Epithelial cell of proximal tubule (primary cell): ENCODE measurements around the gene HOXC5. TPM values are rescaled to one million over a fixed set of nuclear protein-coding genes. Genes with fewer than 3 reads are reported as not detected.

Source experiments
- DNase-seq: peaks from one replicate; pipeline ENCODE4 v3.0.0-alpha.2; 2011; ENCODE audit warnings: low read depth
- H3K4me3 ChIP-seq: 2 replicates; pipeline ENCODE4 v1.5.1; 2011; ENCODE audit warnings: low read depth, mild to moderate bottlenecking, low read length
- total RNA-seq: library from RNA; depleted of rRNA; stranded (reverse); fragments of >200 nt; gene quantifications from 2 replicates; pipeline ENCODE4 v1.2.3, GENCODE V29; 2015
- TF ChIP-seq, protein P1 (sequence below): conservative IDR thresholded peaks from 2 replicates; pipeline ENCODE4 v1.5.1; 2012; ENCODE audit warnings: low read depth, mild to moderate bottlenecking, low read length

Gene HOXC5
- total RNA-seq, 1 donor from 2014 or later: 1.2 TPM

DNA sequence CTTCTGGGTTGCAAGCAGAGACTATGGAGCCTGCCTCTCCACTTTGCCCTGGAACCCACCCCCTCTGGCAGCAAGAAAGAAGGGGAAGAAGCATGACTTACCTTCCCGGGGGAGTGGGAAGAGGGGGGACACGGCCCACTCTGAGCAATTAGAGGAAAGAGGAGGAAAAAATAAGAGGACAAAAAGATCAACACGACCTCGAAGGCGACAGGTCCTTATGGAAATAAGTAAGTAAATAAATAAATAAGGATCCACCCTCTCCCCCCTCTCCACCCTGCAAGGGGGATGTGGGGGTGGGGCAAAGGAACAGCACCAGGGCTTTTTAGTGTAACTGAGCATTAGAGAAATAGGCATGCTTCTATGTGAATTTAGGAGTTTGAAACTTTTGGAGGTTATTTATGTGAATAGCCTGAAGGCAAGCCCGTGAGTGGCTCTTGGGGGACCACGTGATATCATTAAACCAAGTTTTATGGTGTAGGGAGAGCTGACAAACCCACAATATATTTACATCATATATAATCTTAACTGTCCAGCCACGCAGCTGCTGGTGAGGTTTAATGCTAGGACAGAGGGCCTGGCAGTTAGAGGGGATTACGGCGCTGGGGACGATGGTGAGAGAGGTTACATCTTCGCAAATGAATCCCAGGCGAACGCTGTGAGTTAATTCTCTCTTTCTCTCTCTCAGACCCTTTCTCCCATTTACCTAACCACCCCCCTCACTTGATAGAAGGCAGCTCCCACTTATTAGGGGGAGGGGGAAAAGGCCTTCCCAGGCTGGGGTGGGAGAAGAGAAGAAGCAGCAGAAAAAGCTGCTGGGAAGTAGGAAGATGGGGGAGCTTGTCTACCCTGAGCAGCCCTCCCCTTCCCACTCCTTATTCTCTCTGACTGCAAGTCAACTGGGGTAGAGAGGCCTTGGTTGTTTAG is 4.8 kb downstream of the HOXC5 start:
- peak overlapping the region; percentile 33 for H3K4me3 ChIP-seq
- TF ChIP-seq, protein P1, sequence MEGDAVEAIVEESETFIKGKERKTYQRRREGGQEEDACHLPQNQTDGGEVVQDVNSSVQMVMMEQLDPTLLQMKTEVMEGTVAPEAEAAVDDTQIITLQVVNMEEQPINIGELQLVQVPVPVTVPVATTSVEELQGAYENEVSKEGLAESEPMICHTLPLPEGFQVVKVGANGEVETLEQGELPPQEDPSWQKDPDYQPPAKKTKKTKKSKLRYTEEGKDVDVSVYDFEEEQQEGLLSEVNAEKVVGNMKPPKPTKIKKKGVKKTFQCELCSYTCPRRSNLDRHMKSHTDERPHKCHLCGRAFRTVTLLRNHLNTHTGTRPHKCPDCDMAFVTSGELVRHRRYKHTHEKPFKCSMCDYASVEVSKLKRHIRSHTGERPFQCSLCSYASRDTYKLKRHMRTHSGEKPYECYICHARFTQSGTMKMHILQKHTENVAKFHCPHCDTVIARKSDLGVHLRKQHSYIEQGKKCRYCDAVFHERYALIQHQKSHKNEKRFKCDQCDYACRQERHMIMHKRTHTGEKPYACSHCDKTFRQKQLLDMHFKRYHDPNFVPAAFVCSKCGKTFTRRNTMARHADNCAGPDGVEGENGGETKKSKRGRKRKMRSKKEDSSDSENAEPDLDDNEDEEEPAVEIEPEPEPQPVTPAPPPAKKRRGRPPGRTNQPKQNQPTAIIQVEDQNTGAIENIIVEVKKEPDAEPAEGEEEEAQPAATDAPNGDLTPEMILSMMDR: no peak
- no peak for DNase-seq

DNA sequence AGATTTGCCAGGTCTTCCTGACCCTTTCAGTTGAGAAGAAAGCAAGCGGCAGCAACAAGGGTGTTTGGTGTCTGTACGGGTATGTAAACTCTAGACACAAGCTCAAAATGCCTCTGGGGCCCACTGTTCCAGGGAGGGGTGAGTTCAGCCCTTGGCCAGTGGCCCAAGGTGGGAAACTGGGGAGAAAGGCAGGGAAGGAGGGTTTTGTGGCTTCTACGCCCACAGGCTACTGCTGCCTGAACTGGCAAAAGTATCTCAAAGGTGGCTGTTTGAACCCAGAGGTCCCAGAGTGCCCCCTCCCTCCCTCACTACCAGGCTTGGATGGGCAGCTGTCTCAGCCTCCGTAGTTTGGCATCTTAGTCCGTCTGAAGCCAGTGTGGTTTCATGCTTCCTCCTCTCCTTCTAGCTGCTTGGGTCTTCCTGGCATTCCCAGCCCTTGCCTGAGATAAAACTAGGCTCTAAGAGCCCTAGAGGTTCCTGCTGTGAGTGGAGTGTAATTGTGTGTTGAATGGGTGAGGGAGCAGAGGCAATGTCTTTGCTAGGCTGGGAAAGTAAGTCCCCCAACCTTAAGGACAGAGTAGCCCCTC is 5.5 kb downstream of the HOXC5 start:
- TF ChIP-seq, protein P1: no peak
- DNase-seq: no peak
- H3K4me3 ChIP-seq: peak overlapping the region; percentile 23

DNA sequence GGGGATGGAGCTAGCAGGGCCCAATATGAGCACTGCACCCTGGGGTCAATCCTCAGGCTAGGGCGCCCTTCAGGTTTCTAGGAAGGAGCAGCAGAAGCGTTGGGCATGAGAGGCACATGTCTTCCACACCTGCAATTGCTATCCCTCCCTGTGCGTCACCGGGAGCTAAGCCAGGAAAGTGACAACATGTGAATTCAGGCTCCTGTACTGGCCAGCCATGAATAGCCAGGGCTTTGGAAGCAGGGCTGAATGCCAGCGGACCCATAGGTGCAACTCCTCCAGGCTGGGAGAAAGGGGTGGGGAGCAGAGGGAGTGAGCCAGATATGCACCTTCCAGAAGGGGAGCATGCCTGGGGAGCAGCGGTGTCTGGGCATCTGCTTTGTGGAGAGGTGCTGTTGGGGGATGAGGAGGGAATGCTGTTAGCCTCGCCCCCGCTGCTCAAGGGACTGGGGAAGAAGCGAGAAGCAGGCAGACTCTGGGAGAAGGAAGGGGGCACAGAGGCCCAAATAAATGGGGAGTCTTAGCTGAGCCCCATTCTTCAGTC is 6.1 kb downstream of the HOXC5 start:
- no peak overlapping the region for H3K4me3 ChIP-seq
- TF ChIP-seq, protein P1: no peak
- DNase-seq: no peak

DNA sequence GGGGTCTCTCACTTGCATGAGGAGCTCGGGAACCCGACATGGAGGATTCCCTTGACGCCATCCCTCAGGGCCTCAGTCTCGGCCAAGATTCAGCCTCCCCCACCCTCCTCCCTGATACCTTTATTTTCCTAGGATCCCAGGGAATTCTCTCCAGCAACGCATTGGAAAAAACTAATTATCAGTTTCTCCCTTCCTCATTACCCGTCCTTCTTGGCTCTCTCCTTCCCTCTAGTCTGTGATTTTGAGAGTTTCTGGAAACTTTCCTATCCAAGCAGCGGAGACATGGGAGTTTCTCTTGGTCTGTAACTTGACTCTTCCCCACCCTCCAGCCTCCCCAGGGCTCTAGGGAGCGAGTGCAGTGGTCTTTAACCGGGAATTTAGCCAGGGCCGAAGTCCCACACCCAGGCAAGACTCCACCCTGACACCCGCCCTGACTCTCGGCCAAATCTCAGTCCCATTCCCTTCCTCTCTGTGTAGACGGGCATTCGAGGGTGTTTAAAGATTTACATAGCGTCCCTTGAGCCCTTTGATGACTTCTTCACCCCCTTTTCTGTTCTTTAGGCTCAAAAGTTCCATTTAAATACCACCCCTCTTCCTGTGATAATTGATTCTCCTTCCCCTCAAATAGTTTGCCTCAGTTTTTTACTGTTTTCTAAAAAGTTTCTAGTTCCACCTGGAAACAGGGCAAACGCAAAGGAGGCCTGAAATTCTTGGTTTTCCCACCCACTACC is 6.7 kb downstream of the HOXC5 start:
- no peak for DNase-seq
- peak overlapping the region; percentile 9 for H3K4me3 ChIP-seq
- TF ChIP-seq, protein P1: no peak

DNA sequence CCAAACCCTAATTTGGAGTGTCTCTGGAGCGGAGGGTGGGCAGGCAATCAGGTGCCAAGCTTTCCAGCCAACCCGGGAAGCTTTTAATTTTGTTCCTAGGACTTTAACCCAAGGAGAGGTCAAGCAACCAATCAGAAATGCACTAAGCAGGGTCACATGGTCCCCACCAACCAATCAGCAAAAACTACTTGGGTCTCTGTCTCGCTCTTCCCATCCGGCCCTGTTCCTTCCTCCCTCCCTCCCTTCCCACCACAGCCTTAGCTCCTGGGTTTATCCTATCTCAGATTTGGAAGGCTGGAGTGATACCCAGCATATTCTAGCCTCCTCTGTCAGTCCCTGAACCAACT is 7.3 kb downstream of the HOXC5 start:
- peak overlapping the region; percentile 9 for H3K4me3 ChIP-seq
- TF ChIP-seq, protein P1: no peak
- DNase-seq: no peak

DNA sequence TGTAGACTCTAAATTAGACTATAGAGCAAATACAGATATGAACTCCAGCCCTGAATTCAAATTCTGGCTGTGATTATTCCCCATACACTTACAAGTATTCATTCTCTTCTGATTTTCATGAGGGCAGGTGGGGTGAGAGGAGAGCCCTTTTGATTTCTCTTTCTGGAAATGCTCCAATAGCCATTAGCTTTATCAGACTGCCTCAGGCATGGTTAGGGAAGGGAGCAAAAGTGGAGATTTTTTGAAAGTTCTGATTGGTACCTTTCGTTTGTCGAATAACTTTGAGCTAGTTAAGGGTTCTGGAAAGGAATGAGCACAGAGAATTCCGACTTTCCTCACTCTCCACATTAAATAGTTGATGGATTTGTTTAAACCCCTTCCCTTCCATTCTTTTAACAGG is 7.8 kb downstream of the HOXC5 start:
- no peak overlapping the region for H3K4me3 ChIP-seq
- DNase-seq: no peak
- TF ChIP-seq, protein P1: no peak
